RKO (cell line): ENCODE measurements around the gene SPEN.

Experiments used
- DNase-seq: peaks from one replicate; pipeline ENCODE4 v3.0.0-alpha.2; 2016; ENCODE audit warnings: low spot score

The SPEN gene

DNA sequence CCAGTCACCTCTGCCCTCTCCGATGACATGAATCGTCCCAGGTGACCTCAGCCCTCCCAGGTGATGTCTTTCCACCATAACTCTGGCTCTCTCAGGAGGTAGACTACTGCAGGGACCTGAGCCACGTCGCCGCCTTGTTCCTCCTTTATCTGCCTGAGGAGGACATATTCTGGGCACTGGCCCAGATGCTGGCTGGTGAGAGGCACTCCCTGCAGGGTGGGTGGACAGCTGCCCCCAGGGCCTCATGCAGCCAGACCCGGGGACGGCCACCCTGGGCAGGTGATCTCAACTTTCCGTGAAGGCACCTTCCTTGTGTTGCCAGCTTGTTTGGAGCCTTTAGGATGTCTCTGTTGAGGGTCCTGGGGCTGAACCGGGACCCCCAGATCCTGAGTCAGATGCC lies 142.3 kb downstream of the SPEN start:
- no peak for DNase-seq
